Natural killer cell (primary cell): ENCODE measurements around the gene GLI3. TPM values are rescaled to one million over a fixed set of nuclear protein-coding genes. Genes with fewer than 3 reads are reported as not detected.

Experiments used
- ATAC-seq, 3 donors: fragments of 150-1000 bp in 2 of 3; fragments of 200-7000 bp in 1 of 3; cut with Tn5 transposase; 1 replicate in 1 of 3; 2 replicates in 2 of 3; pipeline ENCODE4 v1.10.0; 2021; ENCODE audit warnings: mild to moderate bottlenecking in 2 of 3, moderate library complexity in 2 of 3
- DNase-seq, 2 donors: peaks; one replicate each; pipeline versions ENCODE4 v3.0.0 to v3.0.0-alpha.2; 2013 to 2021; ENCODE audit warnings: mixed read lengths in 1 of 2
- H3K27ac ChIP-seq: one replicate; pipeline ENCODE4 v1.5.1; 2013; ENCODE audit warnings: mild to moderate bottlenecking, low read length
- H3K27me3 ChIP-seq: one replicate; pipeline ENCODE4 v1.6.1; 2013; ENCODE audit warnings: low read length; ENCODE audit not compliant: control insufficient read depth, insufficient read depth
- H3K36me3 ChIP-seq: one replicate; pipeline ENCODE4 v1.6.1; 2013; ENCODE audit warnings: low read length; ENCODE audit not compliant: control insufficient read depth, insufficient read depth
- H3K4me1 ChIP-seq: one replicate; pipeline ENCODE4 v1.6.1; 2013; ENCODE audit warnings: low read length; ENCODE audit not compliant: control insufficient read depth, insufficient read depth
- H3K4me3 ChIP-seq: one replicate; pipeline ENCODE4 v1.5.1; 2013; ENCODE audit warnings: low read length
- H3K9me3 ChIP-seq: one replicate; pipeline ENCODE4 v1.6.1; 2013; ENCODE audit warnings: low read length; ENCODE audit not compliant: control insufficient read depth, insufficient read depth
- H3K27ac Mint-ChIP-seq, 2 donors: one replicate each; pipeline ENCODE4 v1.8.0; 2022; ENCODE audit warnings: mild to moderate bottlenecking in 2 of 2, mixed read lengths in 2 of 2, moderate library complexity in 1 of 2
- H3K27me3 Mint-ChIP-seq, 2 donors: one replicate each; pipeline ENCODE4 v1.8.0; 2022; ENCODE audit warnings: low read depth in 2 of 2, mixed read lengths in 2 of 2
- H3K36me3 Mint-ChIP-seq: one replicate; pipeline ENCODE4 v1.8.0; 2022; ENCODE audit warnings: mixed read lengths
- H3K4me1 Mint-ChIP-seq, 2 donors: one replicate each; pipeline ENCODE4 v1.8.0; 2022; ENCODE audit warnings: mixed read lengths in 2 of 2
- H3K4me3 Mint-ChIP-seq: one replicate; pipeline ENCODE4 v1.8.0; 2022; ENCODE audit warnings: mild to moderate bottlenecking, moderate library complexity, mixed read lengths
- H3K9me3 Mint-ChIP-seq, 2 donors: one replicate each; pipeline ENCODE4 v1.8.0; 2022; ENCODE audit warnings: mixed read lengths in 2 of 2
- WGBS: methylation state at CpG from one replicate; pipeline ENCODE4 v1.1.7; 2013; ENCODE audit warnings: missing lambda C conversion rate; ENCODE audit not compliant: insufficient coverage; 5-methylcytosine and 5-hydroxymethylcytosine counted together
- intact Hi-C: fragments of 100-400 bp; cut with micrococcal nuclease; formaldehyde crosslinking; loops from one replicate; pipeline ENCODE4 v1.14.2; 2022
- total RNA-seq, 4 donors: library from RNA; stranded (reverse); fragments of 120-200 nt in 1 of 4; gene quantifications; one replicate each; pipeline versions ENCODE4 v1.2.3 to v1.2.4, GENCODE V29; 2013 to 2022
- TF ChIP-seq, protein P1 (sequence below): fragments of 200-600 bp; IDR thresholded peaks from one replicate; pipeline ENCODE4 v1.8.0; 2022; ENCODE audit warnings: antibody characterized with exemption

Gene GLI3
- total RNA-seq, 3 donors from 2014 or later (not counting 1 experiment from before 2014, with no cell fraction given) = 2.9 to 4.7 (median 3.1) TPM

DNA sequence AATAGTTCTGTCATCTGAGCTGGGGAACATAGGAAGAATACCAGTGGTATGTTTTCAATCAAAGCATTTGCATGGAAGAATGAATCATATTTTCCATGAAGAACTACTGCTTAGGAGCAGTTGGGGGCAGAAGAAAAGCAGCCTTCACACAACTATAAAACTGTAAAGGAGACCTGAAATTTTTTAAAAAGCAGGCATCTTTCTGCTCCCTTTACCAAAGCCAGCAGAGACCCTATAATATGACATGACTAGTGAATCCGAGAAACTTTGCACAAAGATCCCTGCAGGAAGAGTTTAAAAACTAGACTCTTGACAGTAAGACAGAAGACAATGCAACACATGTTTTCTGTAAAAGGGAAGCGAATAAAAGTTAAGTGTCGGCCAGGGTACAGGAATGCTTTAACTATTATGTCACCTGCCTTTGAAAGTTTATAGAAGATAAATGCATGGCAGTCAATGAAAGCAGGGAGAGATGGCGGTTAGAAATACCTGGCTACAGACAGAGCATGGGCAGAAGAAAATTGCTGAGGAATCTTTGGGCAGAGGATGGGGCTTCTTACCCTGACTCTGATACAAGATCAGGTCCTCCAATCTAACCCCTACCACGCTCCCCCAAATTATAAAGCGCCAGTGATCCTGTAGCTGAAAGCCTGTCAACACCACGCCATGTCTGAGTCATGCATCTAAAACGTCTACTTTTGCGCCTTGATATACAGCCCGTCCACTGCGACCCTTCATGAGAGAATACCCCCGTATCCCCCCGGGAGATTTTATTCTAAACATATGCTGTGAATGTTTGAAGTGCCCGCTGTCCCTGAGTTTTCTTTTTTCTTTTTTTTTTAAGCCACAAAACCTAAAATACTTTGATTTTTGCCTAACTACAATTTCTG, 93.1 kb downstream of the GLI3 start:
- H3K27ac Mint-ChIP-seq = no peak overlapping the region
- 90% methylated on average over 14 of the region's 14 CpGs for whole genome bisulfite sequencing
- ATAC-seq (no peak), DNase-seq (no peak)
- Histone ChIP-seq H3K36me3 (no peaks in the 10 kb centered on the region), H3K9me3 (no peaks in the 10 kb centered on the region), H3K27me3 (no peaks in the 10 kb centered on the region), H3K4me3 (no peak overlapping the region), H3K4me1 (no peaks in the 10 kb centered on the region), H3K27ac (no peak overlapping the region)
- no peak overlapping the region for H3K4me3 Mint-ChIP-seq
- TF ChIP-seq, protein P1, sequence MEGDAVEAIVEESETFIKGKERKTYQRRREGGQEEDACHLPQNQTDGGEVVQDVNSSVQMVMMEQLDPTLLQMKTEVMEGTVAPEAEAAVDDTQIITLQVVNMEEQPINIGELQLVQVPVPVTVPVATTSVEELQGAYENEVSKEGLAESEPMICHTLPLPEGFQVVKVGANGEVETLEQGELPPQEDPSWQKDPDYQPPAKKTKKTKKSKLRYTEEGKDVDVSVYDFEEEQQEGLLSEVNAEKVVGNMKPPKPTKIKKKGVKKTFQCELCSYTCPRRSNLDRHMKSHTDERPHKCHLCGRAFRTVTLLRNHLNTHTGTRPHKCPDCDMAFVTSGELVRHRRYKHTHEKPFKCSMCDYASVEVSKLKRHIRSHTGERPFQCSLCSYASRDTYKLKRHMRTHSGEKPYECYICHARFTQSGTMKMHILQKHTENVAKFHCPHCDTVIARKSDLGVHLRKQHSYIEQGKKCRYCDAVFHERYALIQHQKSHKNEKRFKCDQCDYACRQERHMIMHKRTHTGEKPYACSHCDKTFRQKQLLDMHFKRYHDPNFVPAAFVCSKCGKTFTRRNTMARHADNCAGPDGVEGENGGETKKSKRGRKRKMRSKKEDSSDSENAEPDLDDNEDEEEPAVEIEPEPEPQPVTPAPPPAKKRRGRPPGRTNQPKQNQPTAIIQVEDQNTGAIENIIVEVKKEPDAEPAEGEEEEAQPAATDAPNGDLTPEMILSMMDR = no peak
- intact Hi-C loops = no loop called here
- no peaks in the 10 kb centered on the region for H3K36me3 Mint-ChIP-seq
- H3K27me3 Mint-ChIP-seq = peaks cover 13 to 22% of the 10 kb centered on the region in 2 donors
- no peaks in the 10 kb centered on the region for H3K4me1 Mint-ChIP-seq
- H3K9me3 Mint-ChIP-seq = no peaks in the 10 kb centered on the region

- TF ChIP-seq, protein P1 = no peak
- H3K27me3 ChIP-seq = no peaks in the 10 kb centered on the region
- DNase-seq = no peak
- no peaks in the 10 kb centered on the region for H3K4me1 ChIP-seq
- no peak overlapping the region for H3K27ac ChIP-seq
- H3K4me3 Mint-ChIP-seq = no peak overlapping the region
- WGBS = 91% methylated on average over 4 of the region's 4 CpGs
- H3K27ac Mint-ChIP-seq = no peak overlapping the region
- intact Hi-C loops = no loop called here
- H3K4me1 Mint-ChIP-seq = no peaks in the 10 kb centered on the region
- no peak overlapping the region for H3K4me3 ChIP-seq
- H3K9me3 ChIP-seq = no peaks in the 10 kb centered on the region
- H3K27me3 Mint-ChIP-seq = peaks cover 13 to 14% of the 10 kb centered on the region in 2 donors
- H3K36me3 Mint-ChIP-seq = no peaks in the 10 kb centered on the region
- no peaks in the 10 kb centered on the region for H3K36me3 ChIP-seq
- ATAC-seq = no peak
- no peaks in the 10 kb centered on the region for H3K9me3 Mint-ChIP-seq
Measured at GRCh38 chr7:42142089-42142488, 94.9 kb downstream of the GLI3 start.

- Mint-ChIP-seq H3K4me3 (no peak overlapping the region), H3K9me3 (no peaks in the 10 kb centered on the region), H3K27ac (no peak overlapping the region), H3K36me3 (no peaks in the 10 kb centered on the region), H3K27me3 (peaks cover 6 to 12% of the 10 kb centered on the region in 2 donors), H3K4me1 (peaks cover 0 to 9% of the 10 kb centered on the region in 2 donors)
- H3K36me3 ChIP-seq = no peaks in the 10 kb centered on the region
- 90% methylated on average over 4 of the region's 4 CpGs for WGBS
- H3K4me1 ChIP-seq = no peaks in the 10 kb centered on the region
- ATAC-seq = no peak
- TF ChIP-seq, protein P1 = no peak
- no peak overlapping the region for H3K4me3 ChIP-seq
- DNase-seq = no peak
- H3K9me3 ChIP-seq = no peaks in the 10 kb centered on the region
- H3K27ac ChIP-seq = no peak overlapping the region
- no peaks in the 10 kb centered on the region for H3K27me3 ChIP-seq
- intact Hi-C loops = no loop called here
Measured at GRCh38 chr7:42139751-42140150, 97.3 kb downstream of the GLI3 start.
